Measurements from ENCODE around the gene ST3GAL3.

ST3GAL3 gene

DNA sequence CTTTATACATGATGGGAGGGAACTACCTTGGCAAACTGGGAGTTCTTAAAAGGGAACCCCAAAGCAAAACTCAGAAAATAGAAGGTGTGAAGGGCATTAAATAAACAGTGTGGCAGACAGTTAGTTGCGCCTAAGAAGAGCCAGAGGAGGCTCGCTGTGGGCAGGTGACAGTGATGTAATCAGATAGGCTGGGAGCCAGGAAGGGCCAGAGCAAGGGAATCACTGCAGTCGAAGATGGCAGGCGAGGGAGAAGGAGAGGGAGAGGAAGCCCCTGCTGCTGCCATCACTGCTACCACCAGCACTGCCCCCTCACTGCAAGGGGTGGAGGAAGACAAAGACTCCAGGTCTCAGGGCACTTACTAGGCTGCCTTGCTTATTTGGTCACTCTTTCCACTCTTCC, 97.2 kb downstream of the ST3GAL3 start:
- TF ChIP-seq, protein P1, sequence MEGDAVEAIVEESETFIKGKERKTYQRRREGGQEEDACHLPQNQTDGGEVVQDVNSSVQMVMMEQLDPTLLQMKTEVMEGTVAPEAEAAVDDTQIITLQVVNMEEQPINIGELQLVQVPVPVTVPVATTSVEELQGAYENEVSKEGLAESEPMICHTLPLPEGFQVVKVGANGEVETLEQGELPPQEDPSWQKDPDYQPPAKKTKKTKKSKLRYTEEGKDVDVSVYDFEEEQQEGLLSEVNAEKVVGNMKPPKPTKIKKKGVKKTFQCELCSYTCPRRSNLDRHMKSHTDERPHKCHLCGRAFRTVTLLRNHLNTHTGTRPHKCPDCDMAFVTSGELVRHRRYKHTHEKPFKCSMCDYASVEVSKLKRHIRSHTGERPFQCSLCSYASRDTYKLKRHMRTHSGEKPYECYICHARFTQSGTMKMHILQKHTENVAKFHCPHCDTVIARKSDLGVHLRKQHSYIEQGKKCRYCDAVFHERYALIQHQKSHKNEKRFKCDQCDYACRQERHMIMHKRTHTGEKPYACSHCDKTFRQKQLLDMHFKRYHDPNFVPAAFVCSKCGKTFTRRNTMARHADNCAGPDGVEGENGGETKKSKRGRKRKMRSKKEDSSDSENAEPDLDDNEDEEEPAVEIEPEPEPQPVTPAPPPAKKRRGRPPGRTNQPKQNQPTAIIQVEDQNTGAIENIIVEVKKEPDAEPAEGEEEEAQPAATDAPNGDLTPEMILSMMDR (IDR thresholded peaks at IDR 0.05): no peak
- Histone ChIP-seq H3K9me3 (no peaks in the 10 kb centered on the region), H3K27me3 (no peaks in the 10 kb centered on the region), H3K4me3 (no peak overlapping the region), H3K4me1 (no peaks in the 10 kb centered on the region), H3K36me3 (peaks cover 0 to 5% (median 0%) of the 10 kb centered on the region in 3 donors), H3K27ac (no peak overlapping the region)
- intact Hi-C loops (cut with DNase I; ENCODE audit: low total_unique reads): no loop called here
- no peak for DNase-seq

DNA sequence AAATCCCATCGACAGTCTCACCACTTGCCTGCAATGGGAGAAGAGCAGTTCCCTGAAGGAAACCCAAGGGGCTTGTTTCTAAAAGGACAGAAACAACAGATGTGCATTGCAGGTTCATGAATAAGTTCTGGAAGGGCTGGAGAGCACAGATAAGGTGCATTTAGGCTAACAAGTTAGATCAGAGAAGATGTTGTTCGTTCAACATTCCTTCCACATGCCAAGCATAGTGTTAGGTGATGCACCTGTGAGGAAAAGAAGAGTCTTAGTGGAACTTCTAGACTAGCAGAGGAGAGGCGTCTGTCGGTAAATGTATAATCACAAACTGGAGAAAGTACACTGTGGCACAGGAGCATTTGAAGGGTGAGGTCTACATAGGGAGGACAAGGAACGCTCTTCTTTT, 98.0 kb downstream of the ST3GAL3 start:
- TF ChIP-seq, protein P1 (IDR thresholded peaks at IDR 0.05): no peak

DNA sequence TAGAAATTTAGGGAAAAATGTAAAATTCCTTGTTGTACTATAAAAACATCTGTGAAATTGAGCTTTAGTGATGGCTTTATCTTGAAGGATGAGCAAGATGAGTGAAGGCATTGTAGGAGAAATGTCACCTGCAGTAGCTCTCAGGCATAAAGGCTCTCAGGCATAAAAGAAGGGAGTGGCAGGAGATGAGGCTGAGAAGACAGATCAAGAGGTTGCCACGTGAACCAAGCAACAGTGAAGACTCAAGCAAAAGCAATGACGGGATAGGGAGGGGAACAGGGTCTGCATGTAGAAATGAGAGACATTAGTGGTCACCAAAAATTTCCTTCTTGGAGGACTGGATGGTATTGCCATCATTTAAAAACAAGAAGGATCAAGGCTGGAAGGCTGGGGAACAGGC, 98.8 kb downstream of the ST3GAL3 start:
- no peak overlapping the region for H3K4me3 ChIP-seq
- H3K36me3 ChIP-seq: peaks cover 0 to 13% (median 0%) of the 10 kb centered on the region in 3 donors
- TF ChIP-seq, protein P1 (IDR thresholded peaks at IDR 0.05): no peak
- intact Hi-C loops (cut with DNase I; ENCODE audit: low total_unique reads): no loop called here
- no peak overlapping the region for H3K27ac ChIP-seq
- H3K4me1 ChIP-seq: no peaks in the 10 kb centered on the region
- H3K27me3 ChIP-seq: no peaks in the 10 kb centered on the region
- H3K9me3 ChIP-seq: no peaks in the 10 kb centered on the region
- DNase-seq: no peak

More for the DNA sequence above, 98.0 kb downstream of the ST3GAL3 start:
- no peak for DNase-seq
- no peak overlapping the region for H3K27ac ChIP-seq
- no peaks in the 10 kb centered on the region for H3K4me1 ChIP-seq
- H3K9me3 ChIP-seq: no peaks in the 10 kb centered on the region
- intact Hi-C loops (cut with DNase I; ENCODE audit: low total_unique reads): no loop called here
- H3K36me3 ChIP-seq: peaks cover 0 to 5% (median 0%) of the 10 kb centered on the region in 3 donors
- no peaks in the 10 kb centered on the region for H3K27me3 ChIP-seq
- H3K4me3 ChIP-seq: no peak overlapping the region

DNA sequence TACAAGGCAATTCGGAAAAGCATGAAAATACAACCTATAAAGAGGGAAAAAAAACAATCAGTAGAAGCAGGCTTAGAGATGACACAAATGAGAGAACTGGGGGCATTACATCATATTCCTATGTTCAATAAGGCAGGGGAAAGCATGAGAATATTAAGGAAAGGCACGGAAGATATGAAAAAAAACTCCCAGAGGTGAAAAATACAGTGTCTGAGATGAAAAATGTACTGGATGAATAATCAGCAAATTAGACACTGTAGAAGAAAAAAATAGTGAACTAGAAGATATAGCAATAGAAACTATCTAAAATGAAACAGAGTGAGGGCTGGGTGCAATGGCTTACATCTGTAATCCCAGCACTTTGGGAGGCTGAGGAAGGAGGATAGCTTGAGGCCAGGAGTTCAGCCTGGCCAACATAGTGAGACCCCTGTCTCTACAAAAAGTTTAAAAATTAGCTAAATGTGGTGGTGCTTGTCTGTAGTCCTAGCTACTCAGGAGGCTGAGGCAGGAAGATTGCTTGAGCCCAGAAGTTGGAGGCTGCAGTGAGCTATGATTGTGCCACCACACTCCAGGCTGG, 101.8 kb downstream of the ST3GAL3 start:
- no peak overlapping the region for H3K27ac ChIP-seq
- peaks cover 0 to 18% (median 0%) of the 10 kb centered on the region in 3 donors for H3K36me3 ChIP-seq
- intact Hi-C loops (cut with DNase I; ENCODE audit: low total_unique reads): no loop called here
- H3K4me1 ChIP-seq: no peaks in the 10 kb centered on the region
- no peaks in the 10 kb centered on the region for H3K27me3 ChIP-seq
- no peak overlapping the region for H3K4me3 ChIP-seq
- DNase-seq: no peak
- H3K9me3 ChIP-seq: no peaks in the 10 kb centered on the region
- TF ChIP-seq, protein P1 (IDR thresholded peaks at IDR 0.05): no peak

DNA sequence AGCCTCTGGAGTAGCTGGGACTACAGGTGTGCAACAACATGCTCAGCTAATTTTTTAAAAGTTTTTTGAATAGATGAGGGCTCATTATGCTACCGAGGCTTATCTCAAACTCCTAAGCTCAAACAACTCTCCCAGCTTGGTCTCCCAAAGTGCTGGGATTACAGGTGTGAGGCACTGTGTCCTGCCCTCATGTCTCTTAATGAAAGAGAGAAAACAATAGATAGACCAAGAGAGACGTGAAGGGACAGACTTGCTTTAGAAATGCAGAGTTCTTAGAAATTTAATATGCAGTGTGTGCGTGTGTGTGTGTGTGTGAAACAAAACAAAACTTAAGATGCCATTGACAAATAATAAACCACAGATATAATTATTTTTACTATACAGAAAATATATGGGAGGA, 105.2 kb downstream of the ST3GAL3 start:
- no peaks in the 10 kb centered on the region for H3K4me1 ChIP-seq
- TF ChIP-seq, protein P1 (IDR thresholded peaks at IDR 0.05): no peak
- intact Hi-C loops (cut with DNase I; ENCODE audit: low total_unique reads): no loop called here

DNA sequence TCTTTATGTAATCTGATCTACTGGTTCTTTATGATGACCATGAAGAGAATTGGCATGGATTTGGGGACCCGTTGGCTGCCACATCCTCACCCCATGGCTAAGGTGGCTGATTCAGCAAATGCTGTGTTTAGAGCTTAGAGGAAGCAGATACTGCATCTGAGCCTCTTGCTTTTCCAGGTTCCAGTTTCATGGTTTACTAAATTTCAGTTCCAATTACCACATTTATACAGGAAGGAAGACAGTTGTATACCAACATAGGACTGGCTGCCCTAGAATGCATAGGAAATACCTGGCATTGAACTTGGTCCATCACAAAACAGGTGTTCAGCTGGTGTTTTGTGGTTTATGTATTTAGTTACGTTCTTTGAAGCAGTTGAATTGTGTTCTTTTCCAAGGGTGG, 107.1 kb downstream of the ST3GAL3 start:
- Histone ChIP-seq H3K4me3 (no peak overlapping the region), H3K27me3 (no peaks in the 10 kb centered on the region), H3K4me1 (no peaks in the 10 kb centered on the region), H3K9me3 (peaks cover 0 to 6% (median 6%) of the 10 kb centered on the region in 3 donors), H3K36me3 (peaks cover 13 to 45% (median 28%) of the 10 kb centered on the region in 3 donors), H3K27ac (no peak overlapping the region)
- intact Hi-C loops (cut with DNase I; ENCODE audit: low total_unique reads): no loop called here
- TF ChIP-seq, protein P1 (IDR thresholded peaks at IDR 0.05): no peak
- no peak for DNase-seq

More for the DNA sequence above, 105.2 kb downstream of the ST3GAL3 start:
- DNase-seq: no peak
- no peaks in the 10 kb centered on the region for H3K27me3 ChIP-seq
- H3K36me3 ChIP-seq: peaks cover 0 to 39% (median 21%) of the 10 kb centered on the region in 3 donors
- H3K27ac ChIP-seq: no peak overlapping the region
- no peak overlapping the region for H3K4me3 ChIP-seq
- no peaks in the 10 kb centered on the region for H3K9me3 ChIP-seq

Data from tibial artery (tissue), 4 donors.